ENCODE measurements around the gene YPEL1. TPM values are rescaled to one million over a fixed set of nuclear protein-coding genes. Genes with fewer than 3 reads are reported as not detected.

YPEL1 gene
- total RNA-seq, 1 experiment from 2014 or later = 0.07 TPM

DNA sequence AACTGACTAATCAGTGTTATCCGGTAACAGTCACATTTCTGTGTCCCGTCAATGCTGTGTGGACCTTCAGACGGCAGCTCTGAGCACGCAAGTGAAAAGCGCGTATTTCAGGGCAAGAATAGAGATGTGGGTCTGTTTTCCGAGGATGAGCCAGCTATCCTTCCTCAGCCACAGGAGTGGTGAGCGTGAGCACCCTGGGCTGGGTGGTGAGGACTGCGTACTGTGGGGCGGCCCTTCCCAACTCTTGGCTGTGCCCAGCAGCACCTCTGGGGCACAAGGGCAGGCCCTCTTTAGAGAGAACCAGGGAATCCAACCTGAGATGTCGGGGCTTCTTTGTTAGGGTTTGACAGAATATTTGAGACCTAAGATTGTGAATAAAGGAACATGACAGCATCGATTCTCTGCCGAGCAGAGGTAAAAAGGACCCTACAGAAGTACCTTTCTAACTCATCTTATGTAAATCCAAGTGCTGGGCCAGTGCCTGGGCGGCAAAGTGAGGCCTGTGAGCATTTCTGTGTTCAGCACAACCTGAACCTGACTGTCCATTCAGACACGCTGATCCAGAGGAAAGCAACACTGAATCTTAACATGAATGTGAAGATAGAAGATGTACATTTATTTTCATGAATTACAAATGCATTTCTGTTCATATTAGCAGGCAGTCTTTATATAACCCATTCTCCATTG, 26.5 kb upstream of the YPEL1 start:
- no peak for DNase-seq (ENCODE audit: unreplicated experiment)
- Mint-ChIP-seq H3K4me1 (ENCODE audit: insufficient read depth, unreplicated experiment) (no peaks in the 10 kb centered on the region), H3K9me3 (ENCODE audit: unreplicated experiment) (no peaks in the 10 kb centered on the region), H3K27me3 (ENCODE audit: insufficient read depth, unreplicated experiment) (no peaks in the 10 kb centered on the region), H3K4me3 (ENCODE audit: unreplicated experiment) (no peak overlapping the region), H3K27ac (ENCODE audit: low read depth, unreplicated experiment) (no peak overlapping the region), H3K36me3 (ENCODE audit: insufficient read depth, unreplicated experiment) (peaks cover 64% of the 10 kb centered on the region)
- TF ChIP-seq, protein P1, sequence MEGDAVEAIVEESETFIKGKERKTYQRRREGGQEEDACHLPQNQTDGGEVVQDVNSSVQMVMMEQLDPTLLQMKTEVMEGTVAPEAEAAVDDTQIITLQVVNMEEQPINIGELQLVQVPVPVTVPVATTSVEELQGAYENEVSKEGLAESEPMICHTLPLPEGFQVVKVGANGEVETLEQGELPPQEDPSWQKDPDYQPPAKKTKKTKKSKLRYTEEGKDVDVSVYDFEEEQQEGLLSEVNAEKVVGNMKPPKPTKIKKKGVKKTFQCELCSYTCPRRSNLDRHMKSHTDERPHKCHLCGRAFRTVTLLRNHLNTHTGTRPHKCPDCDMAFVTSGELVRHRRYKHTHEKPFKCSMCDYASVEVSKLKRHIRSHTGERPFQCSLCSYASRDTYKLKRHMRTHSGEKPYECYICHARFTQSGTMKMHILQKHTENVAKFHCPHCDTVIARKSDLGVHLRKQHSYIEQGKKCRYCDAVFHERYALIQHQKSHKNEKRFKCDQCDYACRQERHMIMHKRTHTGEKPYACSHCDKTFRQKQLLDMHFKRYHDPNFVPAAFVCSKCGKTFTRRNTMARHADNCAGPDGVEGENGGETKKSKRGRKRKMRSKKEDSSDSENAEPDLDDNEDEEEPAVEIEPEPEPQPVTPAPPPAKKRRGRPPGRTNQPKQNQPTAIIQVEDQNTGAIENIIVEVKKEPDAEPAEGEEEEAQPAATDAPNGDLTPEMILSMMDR (IDR thresholded peaks at IDR 0.05; ENCODE audit: unreplicated experiment) = no peak
- no TSS peak for BruUV-seq (replicated peaks)
- POLR2A ChIA-PET = interaction anchor here (1.1 to 1.6 kb wide), 2 partner anchors 11 to 36 kb away, joined by 3 to 4 read pairs; no protein-coding TSS in a partner anchor
- CTCF ChIA-PET = interaction anchor here (0.6 to 1.1 kb wide), 3 partner anchors 22 to 185 kb away, joined by 3 to 7 read pairs (median 3); no protein-coding TSS in a partner anchor
- intact Hi-C loops (cut with micrococcal nuclease) = no loop called here

DNA sequence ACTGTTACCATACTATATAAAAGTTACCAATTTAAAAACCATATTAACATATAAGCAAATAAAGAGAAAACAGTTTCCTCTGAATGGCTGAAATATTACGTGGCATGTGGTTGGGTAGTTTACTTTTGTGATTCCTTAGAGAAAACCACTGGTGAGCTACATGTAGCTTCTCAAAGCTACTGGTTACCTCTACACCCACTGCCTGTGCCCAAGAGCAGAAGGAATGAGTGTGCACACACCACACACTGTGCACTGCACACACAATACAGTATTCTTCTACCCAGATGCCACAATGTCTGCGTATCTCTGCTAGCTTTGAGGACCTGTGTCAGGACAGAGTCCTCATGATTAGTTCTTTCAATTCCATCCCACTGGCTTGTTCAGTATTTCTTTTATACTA, 25.5 kb upstream of the YPEL1 start:
- ChIA-PET POLR2A (interaction anchor here (1.1 to 1.6 kb wide), 2 partner anchors 10 to 37 kb away, joined by 3 to 4 read pairs; no protein-coding TSS in a partner anchor), CTCF (no interaction called here)
- no peak overlapping the region for H3K27ac Mint-ChIP-seq (ENCODE audit: low read depth, unreplicated experiment)
- H3K4me1 Mint-ChIP-seq (ENCODE audit: insufficient read depth, unreplicated experiment) = no peaks in the 10 kb centered on the region
- no peaks in the 10 kb centered on the region for H3K27me3 Mint-ChIP-seq (ENCODE audit: insufficient read depth, unreplicated experiment)
- BruUV-seq (replicated peaks) = no TSS peak
- TF ChIP-seq, protein P1 (IDR thresholded peaks at IDR 0.05; ENCODE audit: unreplicated experiment) = no peak
- intact Hi-C loops (cut with micrococcal nuclease) = no loop called here
- no peaks in the 10 kb centered on the region for H3K9me3 Mint-ChIP-seq (ENCODE audit: unreplicated experiment)
- DNase-seq (ENCODE audit: unreplicated experiment) = no peak
- no peak overlapping the region for H3K4me3 Mint-ChIP-seq (ENCODE audit: unreplicated experiment)
- H3K36me3 Mint-ChIP-seq (ENCODE audit: insufficient read depth, unreplicated experiment) = peaks cover 59% of the 10 kb centered on the region

DNA sequence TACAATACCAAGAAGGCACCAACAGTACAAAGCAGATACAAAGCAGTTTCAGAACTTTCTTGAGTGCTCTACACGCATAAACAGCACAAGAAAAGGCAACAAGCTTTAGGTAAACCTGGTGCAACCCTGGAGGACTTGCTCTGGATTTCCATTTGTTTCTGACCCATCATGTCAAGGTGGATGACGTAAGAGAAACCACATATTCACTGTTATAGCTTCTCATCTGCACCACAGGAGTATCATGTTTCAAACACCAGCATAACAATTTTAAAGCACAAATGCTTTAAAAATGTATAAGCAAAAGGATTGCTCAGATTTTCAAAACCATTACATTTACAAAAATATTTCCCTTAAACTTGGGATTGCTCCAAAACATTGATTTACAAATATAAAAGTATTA, 25.0 kb upstream of the YPEL1 start:
- ChIA-PET CTCF (no interaction called here), POLR2A (interaction anchor here (1.6 kb wide), 1 partner anchor 10 kb away, joined by 4 read pairs; no protein-coding TSS in a partner anchor)
- no peaks in the 10 kb centered on the region for H3K9me3 Mint-ChIP-seq (ENCODE audit: unreplicated experiment)
- DNase-seq (ENCODE audit: unreplicated experiment) = peak; percentile 44
- H3K27me3 Mint-ChIP-seq (ENCODE audit: insufficient read depth, unreplicated experiment) = no peaks in the 10 kb centered on the region
- BruUV-seq (replicated peaks) = no TSS peak
- TF ChIP-seq, protein P1 (IDR thresholded peaks at IDR 0.05; ENCODE audit: unreplicated experiment) = no peak
- intact Hi-C loops (cut with micrococcal nuclease) = no loop called here
- H3K27ac Mint-ChIP-seq (ENCODE audit: low read depth, unreplicated experiment) = no peak overlapping the region
- H3K4me3 Mint-ChIP-seq (ENCODE audit: unreplicated experiment) = no peak overlapping the region
- H3K4me1 Mint-ChIP-seq (ENCODE audit: insufficient read depth, unreplicated experiment) = no peaks in the 10 kb centered on the region
- H3K36me3 Mint-ChIP-seq (ENCODE audit: insufficient read depth, unreplicated experiment) = peaks cover 55% of the 10 kb centered on the region

DNA sequence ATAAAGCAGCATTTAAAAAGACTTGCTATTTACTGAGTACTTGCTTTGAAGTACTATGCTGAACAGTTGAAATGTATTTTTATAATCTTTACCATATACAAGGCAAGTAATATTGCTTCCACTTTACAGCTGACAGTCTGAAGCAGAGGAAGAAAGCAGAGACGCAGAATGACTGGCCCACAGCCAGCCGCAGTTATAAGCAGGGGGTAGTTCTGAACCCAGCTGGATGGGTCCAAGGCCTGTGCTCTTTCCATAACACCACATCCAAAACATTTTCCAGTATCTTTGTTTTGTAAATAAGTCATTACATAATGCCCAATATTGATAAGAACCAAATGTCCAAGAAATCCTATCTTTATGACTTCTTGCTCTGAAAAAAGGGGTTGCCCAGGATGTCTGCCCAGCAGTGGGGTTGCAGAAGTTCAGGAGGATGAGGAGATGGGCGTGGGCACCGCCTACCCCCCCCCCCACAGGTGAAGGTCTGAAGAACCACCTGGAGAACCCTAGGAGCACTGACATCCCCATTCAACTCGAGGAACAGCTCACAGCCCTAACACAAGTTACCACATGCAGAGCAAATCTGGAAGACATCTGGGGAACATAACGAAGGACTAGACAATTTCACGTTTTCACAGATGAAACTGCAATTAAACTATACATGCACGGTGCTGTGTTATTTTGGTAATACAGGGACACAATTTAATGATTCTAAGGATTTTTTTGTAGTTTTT, 24.2 kb upstream of the YPEL1 start:
- Mint-ChIP-seq H3K4me3 (ENCODE audit: unreplicated experiment) (no peak overlapping the region), H3K27me3 (ENCODE audit: insufficient read depth, unreplicated experiment) (no peaks in the 10 kb centered on the region), H3K9me3 (ENCODE audit: unreplicated experiment) (no peaks in the 10 kb centered on the region), H3K4me1 (ENCODE audit: insufficient read depth, unreplicated experiment) (no peaks in the 10 kb centered on the region), H3K36me3 (ENCODE audit: insufficient read depth, unreplicated experiment) (peaks cover 48% of the 10 kb centered on the region), H3K27ac (ENCODE audit: low read depth, unreplicated experiment) (no peak overlapping the region)
- intact Hi-C loops (cut with micrococcal nuclease) = no loop called here
- no peak for DNase-seq (ENCODE audit: unreplicated experiment)
- ChIA-PET POLR2A (no interaction called here), CTCF (no interaction called here)
- no TSS peak for BruUV-seq (replicated peaks)
- TF ChIP-seq, protein P1 (IDR thresholded peaks at IDR 0.05; ENCODE audit: unreplicated experiment) = no peak

Measured in MCF 10A (cell line).